CD4-positive, alpha-beta T cell treated with Interleukin-4 for 4 hours (primary cell): ENCODE measurements around the gene FAM90A26.
"Not testable (repeated sequence)": the region's sequence is repeated elsewhere in the genome, so short reads cannot be mapped to it uniquely, and the experiment has no call there.

ENCODE experiments used
- DNase-seq: peaks from one replicate; pipeline ENCODE4 v3.0.0-alpha.2; 2020

The FAM90A26 gene

GRCh38 chr4:9165990-9166389, 4.2 kb upstream of the FAM90A26 start:
- DNase-seq = peak; percentile 49

DNA sequence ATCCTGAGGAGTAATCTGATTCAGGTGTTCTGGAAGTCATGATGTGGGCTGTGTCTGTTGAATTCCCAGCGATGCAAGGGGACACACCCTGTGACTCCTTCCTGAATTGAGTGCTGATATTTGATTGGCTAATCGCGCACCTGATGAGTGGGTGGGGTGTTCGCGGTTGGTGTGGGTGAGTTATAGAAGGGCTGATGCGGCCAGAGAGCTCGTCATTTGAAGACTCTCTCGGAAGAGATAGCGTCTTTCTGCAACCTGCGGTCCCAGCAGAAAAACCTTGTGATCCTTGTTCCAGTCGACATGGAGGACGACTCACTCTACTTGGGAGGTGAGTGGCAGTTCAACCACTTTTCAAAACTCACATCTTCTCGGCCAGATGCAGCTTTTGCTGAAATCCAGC, 40.1 kb downstream of the FAM90A26 start, which contains the start of gene USP17L10:
USP17L10 (plus strand) TSS at position 301 of the 400 bp plus-strand sequence; CDS start at position 301, 0 bp downstream.
- not testable (repeated sequence) for DNase-seq

- not testable (repeated sequence) for DNase-seq
These were observed 44.5 kb downstream of the FAM90A26 start for GRCh38 chr4:9214701-9215100.

GRCh38 chr4:9215105-9215504, 44.9 kb downstream of the FAM90A26 start, which contains the start of gene USP17L11:
Gene USP17L11 (plus strand): TSS chr4:9215405. CDS start chr4:9215405, 0 bp downstream.
- not testable (repeated sequence) for DNase-seq

- not testable (repeated sequence) for DNase-seq
These were observed 49.6 kb downstream of the FAM90A26 start, which contains the start of gene USP17L12 for GRCh38 chr4:9219852-9220251. Gene USP17L12 (plus strand): TSS chr4:9220152. CDS start chr4:9220152, 0 bp downstream.

GRCh38 chr4:9224596-9224995, 54.4 kb downstream of the FAM90A26 start, which contains the start of gene USP17L13:
Gene USP17L13 (plus strand): TSS chr4:9224896. CDS start chr4:9224896, 0 bp downstream.
- not testable (repeated sequence) for DNase-seq
